ENCODE measurements around the gene THSD4. TPM values are rescaled to one million over a fixed set of nuclear protein-coding genes. Genes with fewer than 3 reads are reported as not detected.

Gene THSD4
- total and polyA plus RNA-seq, 2 donors (not counting 1 experiment from before 2014, with no cell fraction given), result 43.1 to 95.5 TPM

DNA sequence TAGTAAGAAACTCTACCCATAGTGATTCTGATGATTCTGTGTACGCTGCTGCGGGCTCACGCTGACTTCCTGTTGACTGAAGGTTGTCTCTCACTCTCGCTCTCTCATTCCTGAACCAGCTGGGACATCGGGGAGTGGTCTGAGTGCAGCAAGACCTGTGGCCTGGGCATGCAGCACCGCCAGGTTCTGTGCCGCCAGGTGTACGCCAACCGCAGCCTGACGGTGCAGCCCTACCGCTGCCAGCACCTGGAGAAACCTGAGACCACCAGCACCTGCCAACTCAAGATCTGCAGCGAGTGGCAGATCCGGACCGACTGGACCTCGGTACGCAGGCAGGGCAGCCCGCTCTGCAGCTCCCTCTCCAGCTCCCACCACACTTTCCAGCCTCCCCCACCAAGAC lies 631.4 kb downstream of the THSD4 start:
- H3K4me1 ChIP-seq (ENCODE audit: control insufficient read depth, extremely low read depth, insufficient read depth, low read length), result peaks cover 7% of the 10 kb centered on the region
- H3K4me2 ChIP-seq (ENCODE audit: extremely low read depth, insufficient read depth, low read length), result no peak overlapping the region
- H3K79me2 ChIP-seq (ENCODE audit: control insufficient read depth, insufficient read depth, low read length), result no peaks in the 10 kb centered on the region
- DNase-seq (ENCODE audit: low read depth in 2 of 2), result no peak
- no peak overlapping the region for H3K27ac ChIP-seq (ENCODE audit: insufficient read depth, low read length)
- H4K20me1 ChIP-seq (ENCODE audit: control insufficient read depth, extremely low read depth, insufficient read depth, low read length), result no peaks in the 10 kb centered on the region
- no peaks in the 10 kb centered on the region for H3K9me3 ChIP-seq (ENCODE audit: control insufficient read depth, insufficient read depth, low read depth, low read length)
- H3K9ac ChIP-seq (ENCODE audit: insufficient read depth, low read length), result no peak overlapping the region
- no peak overlapping the region for H2AFZ ChIP-seq (ENCODE audit: low read length)
- no peak overlapping the region for H3K4me3 ChIP-seq (replicated peaks in 1 of 4; ENCODE audit: control extremely low read depth in 1 of 4, insufficient read depth in 1 of 4, low read depth in 3 of 4, low read length in 4 of 4)
- TF ChIP-seq EZH2 (IDR thresholded peaks at IDR 0.05; ENCODE audit: low read length, missing control alignments), result no peak
- TF ChIP-seq, protein P1, sequence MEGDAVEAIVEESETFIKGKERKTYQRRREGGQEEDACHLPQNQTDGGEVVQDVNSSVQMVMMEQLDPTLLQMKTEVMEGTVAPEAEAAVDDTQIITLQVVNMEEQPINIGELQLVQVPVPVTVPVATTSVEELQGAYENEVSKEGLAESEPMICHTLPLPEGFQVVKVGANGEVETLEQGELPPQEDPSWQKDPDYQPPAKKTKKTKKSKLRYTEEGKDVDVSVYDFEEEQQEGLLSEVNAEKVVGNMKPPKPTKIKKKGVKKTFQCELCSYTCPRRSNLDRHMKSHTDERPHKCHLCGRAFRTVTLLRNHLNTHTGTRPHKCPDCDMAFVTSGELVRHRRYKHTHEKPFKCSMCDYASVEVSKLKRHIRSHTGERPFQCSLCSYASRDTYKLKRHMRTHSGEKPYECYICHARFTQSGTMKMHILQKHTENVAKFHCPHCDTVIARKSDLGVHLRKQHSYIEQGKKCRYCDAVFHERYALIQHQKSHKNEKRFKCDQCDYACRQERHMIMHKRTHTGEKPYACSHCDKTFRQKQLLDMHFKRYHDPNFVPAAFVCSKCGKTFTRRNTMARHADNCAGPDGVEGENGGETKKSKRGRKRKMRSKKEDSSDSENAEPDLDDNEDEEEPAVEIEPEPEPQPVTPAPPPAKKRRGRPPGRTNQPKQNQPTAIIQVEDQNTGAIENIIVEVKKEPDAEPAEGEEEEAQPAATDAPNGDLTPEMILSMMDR (conservative IDR thresholded peaks at IDR 0.05 in 1 of 2, IDR thresholded peaks at IDR 0.05 in 1 of 2; ENCODE audit: low read depth in 1 of 2, low read length in 2 of 2), result no peak
- no peaks in the 10 kb centered on the region for H3K36me3 ChIP-seq (ENCODE audit: control insufficient read depth, insufficient read depth, low read length)
- no peaks in the 10 kb centered on the region for H3K27me3 ChIP-seq (ENCODE audit: control insufficient read depth, insufficient read depth, low read length)

DNA sequence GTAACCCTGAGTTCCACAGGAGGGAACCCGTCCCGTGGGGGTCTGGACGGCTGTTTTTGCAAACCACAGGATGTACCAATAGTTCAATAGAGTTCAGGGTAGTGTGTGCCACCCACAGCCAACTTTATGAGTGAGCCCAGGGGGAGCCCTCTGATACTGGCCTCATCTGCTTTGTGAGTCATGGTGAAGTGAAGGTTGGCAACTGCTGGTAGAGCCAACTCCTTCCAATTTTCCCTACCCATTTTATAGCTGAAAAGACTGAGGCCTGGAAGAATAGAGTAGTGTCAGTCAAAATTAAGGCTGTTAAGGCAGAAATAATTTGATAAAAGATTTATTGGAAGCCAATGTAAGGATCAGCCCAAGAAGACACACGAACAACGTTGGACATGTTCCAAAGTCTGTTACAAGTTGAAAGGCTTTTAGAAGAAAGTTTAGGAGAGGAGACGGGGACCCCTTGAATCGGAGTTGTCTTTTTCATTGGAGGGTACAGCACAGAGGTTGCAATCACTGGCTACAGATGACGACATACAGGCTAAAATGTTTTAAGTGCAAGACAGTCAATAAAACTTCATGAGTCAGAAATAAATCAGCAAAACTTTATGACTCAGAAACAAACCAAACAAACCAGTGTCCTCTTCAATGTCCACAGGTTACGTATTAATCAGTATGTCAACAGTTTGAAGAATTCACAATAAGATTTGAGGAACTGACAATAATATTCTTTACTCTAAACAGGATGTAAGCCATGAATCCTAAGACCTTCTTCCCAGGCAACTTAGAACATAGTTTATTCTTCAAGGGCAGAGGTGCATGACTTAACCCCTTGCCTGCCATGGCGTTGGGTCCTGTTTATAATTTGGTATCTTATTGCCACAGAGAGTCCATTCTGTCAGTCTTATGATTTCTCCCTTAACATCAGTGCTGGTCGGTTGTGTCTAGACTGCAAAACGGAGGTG lies 632.1 kb downstream of the THSD4 start:
- no peaks in the 10 kb centered on the region for H3K36me3 ChIP-seq (ENCODE audit: control insufficient read depth, insufficient read depth, low read length)
- no peak overlapping the region for H3K9ac ChIP-seq (ENCODE audit: insufficient read depth, low read length)
- peaks cover 7% of the 10 kb centered on the region for H3K4me1 ChIP-seq (ENCODE audit: control insufficient read depth, extremely low read depth, insufficient read depth, low read length)
- no peak overlapping the region for H3K4me3 ChIP-seq (replicated peaks in 1 of 4; ENCODE audit: control extremely low read depth in 1 of 4, insufficient read depth in 1 of 4, low read depth in 3 of 4, low read length in 4 of 4)
- DNase-seq (ENCODE audit: low read depth in 2 of 2), result peak; percentile 83
- H4K20me1 ChIP-seq (ENCODE audit: control insufficient read depth, extremely low read depth, insufficient read depth, low read length), result no peaks in the 10 kb centered on the region
- no peaks in the 10 kb centered on the region for H3K9me3 ChIP-seq (ENCODE audit: control insufficient read depth, insufficient read depth, low read depth, low read length)
- H3K4me2 ChIP-seq (ENCODE audit: extremely low read depth, insufficient read depth, low read length), result no peak overlapping the region
- TF ChIP-seq, protein P1 (conservative IDR thresholded peaks at IDR 0.05 in 1 of 2, IDR thresholded peaks at IDR 0.05 in 1 of 2; ENCODE audit: low read depth in 1 of 2, low read length in 2 of 2), result no peak
- TF ChIP-seq EZH2 (IDR thresholded peaks at IDR 0.05; ENCODE audit: low read length, missing control alignments), result no peak
- no peak overlapping the region for H3K27ac ChIP-seq (ENCODE audit: insufficient read depth, low read length)
- H2AFZ ChIP-seq (ENCODE audit: low read length), result no peak overlapping the region
- H3K27me3 ChIP-seq (ENCODE audit: control insufficient read depth, insufficient read depth, low read length), result no peaks in the 10 kb centered on the region
- H3K79me2 ChIP-seq (ENCODE audit: control insufficient read depth, insufficient read depth, low read length), result no peaks in the 10 kb centered on the region

DNA sequence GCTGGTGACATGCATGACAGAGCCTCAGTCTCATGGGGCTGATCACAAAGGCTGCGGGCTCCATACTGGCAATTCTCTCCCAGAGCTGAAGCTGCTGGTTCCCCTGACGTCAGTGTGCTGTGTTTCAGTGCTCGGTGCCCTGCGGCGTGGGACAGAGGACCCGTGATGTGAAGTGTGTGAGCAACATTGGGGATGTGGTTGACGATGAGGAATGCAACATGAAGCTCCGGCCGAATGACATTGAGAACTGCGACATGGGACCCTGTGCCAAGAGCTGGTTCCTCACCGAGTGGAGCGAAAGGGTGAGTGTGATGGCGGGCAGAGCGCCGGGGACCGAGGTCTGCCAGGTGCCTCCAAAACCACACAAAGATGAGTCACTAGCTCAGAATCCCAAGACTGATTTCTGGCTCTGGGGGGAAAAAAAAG lies 633.0 kb downstream of the THSD4 start:
- no peak overlapping the region for H3K9ac ChIP-seq (ENCODE audit: insufficient read depth, low read length)
- H3K4me2 ChIP-seq (ENCODE audit: extremely low read depth, insufficient read depth, low read length), result no peak overlapping the region
- no peak overlapping the region for H3K4me3 ChIP-seq (replicated peaks in 1 of 4; ENCODE audit: control extremely low read depth in 1 of 4, insufficient read depth in 1 of 4, low read depth in 3 of 4, low read length in 4 of 4)
- TF ChIP-seq, protein P1 (conservative IDR thresholded peaks at IDR 0.05 in 1 of 2, IDR thresholded peaks at IDR 0.05 in 1 of 2; ENCODE audit: low read depth in 1 of 2, low read length in 2 of 2), result no peak
- no peak for TF ChIP-seq EZH2 (IDR thresholded peaks at IDR 0.05; ENCODE audit: low read length, missing control alignments)
- H3K27ac ChIP-seq (ENCODE audit: insufficient read depth, low read length), result no peak overlapping the region
- no peaks in the 10 kb centered on the region for H3K36me3 ChIP-seq (ENCODE audit: control insufficient read depth, insufficient read depth, low read length)
- no peaks in the 10 kb centered on the region for H3K9me3 ChIP-seq (ENCODE audit: control insufficient read depth, insufficient read depth, low read depth, low read length)
- peak; percentile 54 to 88 for DNase-seq (ENCODE audit: low read depth in 2 of 2)
- H3K27me3 ChIP-seq (ENCODE audit: control insufficient read depth, insufficient read depth, low read length), result no peaks in the 10 kb centered on the region
- no peaks in the 10 kb centered on the region for H4K20me1 ChIP-seq (ENCODE audit: control insufficient read depth, extremely low read depth, insufficient read depth, low read length)
- peaks cover 7% of the 10 kb centered on the region for H3K4me1 ChIP-seq (ENCODE audit: control insufficient read depth, extremely low read depth, insufficient read depth, low read length)
- H3K79me2 ChIP-seq (ENCODE audit: control insufficient read depth, insufficient read depth, low read length), result no peaks in the 10 kb centered on the region
- no peak overlapping the region for H2AFZ ChIP-seq (ENCODE audit: low read length)

Measured in fibroblast of lung (primary cell).